Activated T-cell treated with anti-CD3 and anti-CD28 coated beads, Interleukin-2, amount 50 U/mL, for 24 hours (primary cell): ENCODE data around the gene NTMT1.

Experiments
- DNase-seq: peaks from one replicate; pipeline ENCODE4 v3.0.0-alpha.2; 2020
- H3K27ac Mint-ChIP-seq: 2 replicates; pipeline ENCODE4 v1.8.0; 2020; ENCODE audit warnings: mild to moderate bottlenecking, mixed read lengths
- H3K27me3 Mint-ChIP-seq: 2 replicates; pipeline ENCODE4 v1.8.0; 2020; ENCODE audit warnings: mixed read lengths
- H3K36me3 Mint-ChIP-seq: 2 replicates; pipeline ENCODE4 v1.8.0; 2020; ENCODE audit warnings: low read depth, mixed read lengths
- H3K4me1 Mint-ChIP-seq: 2 replicates; pipeline ENCODE4 v1.8.0; 2020; ENCODE audit warnings: low read depth, mixed read lengths
- H3K4me3 Mint-ChIP-seq: 2 replicates; pipeline ENCODE4 v1.8.0; 2020; ENCODE audit warnings: mild to moderate bottlenecking, moderate library complexity, mixed read lengths
- H3K9me3 Mint-ChIP-seq: 2 replicates; pipeline ENCODE4 v1.8.0; 2020; ENCODE audit warnings: mixed read lengths

NTMT1 gene

DNA sequence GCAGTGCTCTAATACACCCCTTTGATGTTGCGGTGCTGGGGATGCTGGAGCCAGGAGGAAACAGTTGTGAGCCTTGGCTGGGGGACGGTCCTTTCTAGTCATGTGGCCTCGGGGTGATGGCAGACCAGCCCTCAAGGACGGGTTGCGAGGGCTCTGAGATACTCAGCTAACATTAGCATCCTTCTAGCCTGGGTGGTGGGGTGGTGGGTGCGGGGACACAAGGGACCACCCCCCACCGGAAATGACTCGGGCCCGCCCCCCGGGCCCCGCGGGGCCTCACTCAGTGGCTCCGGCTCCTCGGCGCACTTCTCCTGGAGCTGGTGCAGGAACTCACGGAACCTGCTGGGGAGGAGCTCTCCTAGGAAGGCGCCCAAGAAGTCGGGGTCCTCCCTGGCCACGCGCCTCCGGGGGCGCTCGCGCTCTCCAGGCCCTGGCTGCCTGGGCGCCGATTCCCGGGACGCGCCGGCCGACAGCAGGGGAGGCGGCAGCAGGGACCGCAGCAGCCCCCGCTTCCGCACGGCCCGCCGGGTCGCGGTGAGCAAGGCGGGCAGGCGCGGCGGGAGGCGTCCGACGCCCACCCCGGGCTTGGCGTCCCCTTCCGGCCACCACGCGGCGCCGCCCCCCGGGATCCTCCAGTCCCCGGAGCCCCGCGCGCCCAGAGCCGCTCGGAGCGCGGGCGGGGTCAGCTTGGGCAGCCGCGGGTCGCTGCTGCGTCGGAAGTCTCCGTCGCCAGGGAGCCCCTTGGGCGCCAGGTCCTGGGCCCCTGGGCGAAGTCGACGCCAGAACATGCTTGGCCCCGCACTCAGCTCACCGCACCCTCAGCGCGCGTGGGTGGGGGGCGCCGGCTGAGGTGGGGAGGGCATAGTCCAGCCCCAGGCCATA lies 5.9 kb upstream of the NTMT1 start:
- Mint-ChIP-seq H3K27me3 (peaks cover 28% of the 10 kb centered on the region), H3K9me3 (no peaks in the 10 kb centered on the region), H3K4me3 (peak overlapping the region; percentile 31), H3K27ac (no peak overlapping the region), H3K36me3 (no peaks in the 10 kb centered on the region), H3K4me1 (peaks cover 17% of the 10 kb centered on the region)
- peak; percentile 49 for DNase-seq

- Mint-ChIP-seq H3K4me3 (peak within 1 kb of the TSS; percentile 18), H3K4me1 (peaks cover 23% of the 10 kb centered on the region), H3K27ac (no peak within 1 kb of the TSS), H3K9me3 (no peaks in the 10 kb centered on the region), H3K27me3 (peaks cover 28% of the 10 kb centered on the region), H3K36me3 (no peaks in the 10 kb centered on the region)
- no peak for DNase-seq
Measured at GRCh38 chr9:129620669-129621295, 5.2 kb upstream of the NTMT1 start, which contains the start of gene C9orf50. Gene C9orf50, minus strand, starts transcription at chr9:129621101. Its CDS starts 527 bp downstream, at chr9:129620574.

- Mint-ChIP-seq H3K4me1 (peaks cover 40% of the 10 kb centered on the region), H3K36me3 (peaks cover 24% of the 10 kb centered on the region), H3K27ac (no peak overlapping the region), H3K4me3 (no peak overlapping the region), H3K27me3 (peaks cover 27% of the 10 kb centered on the region), H3K9me3 (no peaks in the 10 kb centered on the region)
- DNase-seq = no peak
Measured at GRCh38 chr9:129623331-129623730, 2.6 kb upstream of the NTMT1 start.

DNA sequence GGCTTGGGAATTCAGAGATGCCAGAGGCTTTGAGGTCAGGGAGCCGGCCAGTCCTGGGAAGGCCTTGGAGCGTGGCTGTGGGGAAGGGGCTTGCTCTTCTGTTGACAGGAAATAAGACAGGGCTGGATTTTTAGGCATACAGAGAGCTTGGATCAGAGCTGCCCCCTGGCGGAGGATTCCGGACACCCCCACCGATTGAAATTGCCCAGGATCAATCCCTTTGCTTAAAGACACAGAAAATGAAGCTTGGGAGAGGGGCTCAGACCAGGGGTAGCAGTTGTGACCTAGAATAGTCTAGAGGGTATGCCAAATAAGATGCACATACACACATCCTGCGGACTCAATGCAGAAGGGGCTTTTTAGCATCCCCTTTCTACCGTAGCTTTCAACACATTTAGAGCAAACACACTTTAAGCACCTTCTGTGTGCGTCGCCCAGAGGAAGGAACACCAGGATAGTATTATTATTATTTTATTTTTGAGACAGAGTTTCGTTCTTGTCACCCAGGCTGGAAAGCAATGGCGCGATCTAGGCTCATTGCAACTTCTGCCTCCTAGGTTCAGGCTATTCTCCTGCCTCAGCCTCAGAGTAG lies 1.7 kb upstream of the NTMT1 start:
- peaks cover 21% of the 10 kb centered on the region for H3K27me3 Mint-ChIP-seq
- no peaks in the 10 kb centered on the region for H3K9me3 Mint-ChIP-seq
- peak; percentile 83 for DNase-seq
- H3K4me3 Mint-ChIP-seq = peak overlapping the region; percentile 84
- H3K27ac Mint-ChIP-seq = peak overlapping the region; percentile 81
- peaks cover 33% of the 10 kb centered on the region for H3K36me3 Mint-ChIP-seq
- H3K4me1 Mint-ChIP-seq = peaks cover 49% of the 10 kb centered on the region

DNA sequence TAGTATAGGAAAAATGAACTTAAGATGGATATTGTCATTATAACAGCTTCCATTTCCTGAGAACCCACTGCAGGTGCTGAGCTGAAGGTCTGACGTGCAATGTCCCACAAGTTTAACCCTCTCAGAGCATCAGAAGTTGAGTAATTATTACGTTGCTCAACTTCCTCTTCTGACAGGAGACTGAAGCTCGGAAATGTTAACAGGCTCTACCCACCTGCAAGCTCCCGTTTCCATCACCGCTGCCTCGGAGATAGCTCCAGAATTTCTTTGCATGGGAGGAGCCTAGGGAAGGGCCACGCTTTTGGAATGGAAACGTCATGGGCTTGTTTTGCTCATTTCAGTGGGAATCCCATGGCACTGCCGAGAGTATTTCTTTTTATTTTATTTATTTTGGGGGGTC lies 1.0 kb upstream of the NTMT1 start:
- Mint-ChIP-seq H3K9me3 (no peaks in the 10 kb centered on the region), H3K27me3 (peaks cover 16% of the 10 kb centered on the region), H3K4me3 (peak overlapping the region; percentile 84), H3K36me3 (peaks cover 40% of the 10 kb centered on the region), H3K27ac (peak overlapping the region; percentile 91), H3K4me1 (peaks cover 54% of the 10 kb centered on the region)
- DNase-seq = no peak

DNA sequence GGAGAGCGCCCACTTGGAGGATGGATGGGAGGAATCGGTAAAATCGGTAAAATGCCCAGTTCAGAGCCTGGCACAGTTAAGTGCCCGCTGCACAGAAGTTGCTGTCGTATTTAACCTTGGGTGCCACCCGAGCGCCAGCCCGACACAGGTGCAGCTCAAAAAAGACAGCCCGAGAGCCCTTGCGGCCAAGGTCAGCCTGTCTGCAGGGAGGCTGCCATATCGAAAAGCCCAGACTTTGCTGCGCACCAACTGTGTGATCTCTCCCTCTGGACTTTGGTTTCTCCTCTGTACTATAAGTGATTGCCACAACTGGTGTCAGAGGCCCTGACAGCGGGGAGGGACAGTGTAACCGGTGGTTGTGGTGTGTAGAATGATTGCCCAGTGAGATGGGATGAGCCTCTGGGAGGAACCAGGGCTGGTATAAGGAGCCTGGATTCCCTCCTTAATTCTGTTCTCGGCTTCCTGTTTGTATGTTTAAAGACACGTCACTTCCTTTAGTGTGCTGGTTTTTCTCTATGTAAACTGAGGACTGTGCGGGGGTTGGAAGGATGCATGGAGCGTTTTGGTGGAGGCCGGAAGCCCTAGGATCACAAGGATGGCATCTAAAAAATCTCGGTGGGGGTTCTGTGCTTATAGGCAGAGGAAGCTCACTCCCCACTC lies 792 bp downstream of the NTMT1 start:
- Mint-ChIP-seq H3K36me3 (peaks cover 58% of the 10 kb centered on the region), H3K4me1 (peaks cover 68% of the 10 kb centered on the region), H3K27ac (peak overlapping the region; percentile 88), H3K9me3 (no peaks in the 10 kb centered on the region), H3K27me3 (peaks cover 3% of the 10 kb centered on the region), H3K4me3 (peak overlapping the region; percentile 84)
- peak; percentile 65 for DNase-seq

- H3K27me3 Mint-ChIP-seq = no peaks in the 10 kb centered on the region
- peak overlapping the region; percentile 84 for H3K4me3 Mint-ChIP-seq
- H3K4me1 Mint-ChIP-seq = peaks cover 78% of the 10 kb centered on the region
- peak overlapping the region; percentile 88 for H3K27ac Mint-ChIP-seq
- DNase-seq = no peak
- no peaks in the 10 kb centered on the region for H3K9me3 Mint-ChIP-seq
- peaks cover 69% of the 10 kb centered on the region for H3K36me3 Mint-ChIP-seq
Measured at GRCh38 chr9:129627556-129628440, 1.8 kb downstream of the NTMT1 start.

- no peaks in the 10 kb centered on the region for H3K27me3 Mint-ChIP-seq
- H3K4me3 Mint-ChIP-seq = peak overlapping the region; percentile 84
- H3K9me3 Mint-ChIP-seq = no peaks in the 10 kb centered on the region
- H3K27ac Mint-ChIP-seq = peak overlapping the region; percentile 87
- peaks cover 78% of the 10 kb centered on the region for H3K36me3 Mint-ChIP-seq
- peaks cover 77% of the 10 kb centered on the region for H3K4me1 Mint-ChIP-seq
- no peak for DNase-seq
Measured at GRCh38 chr9:129628709-129629108, 2.7 kb downstream of the NTMT1 start.

GRCh38 chr9:129629251-129629820 lies 3.4 kb downstream of the NTMT1 start:
- H3K27me3 Mint-ChIP-seq = no peaks in the 10 kb centered on the region
- H3K9me3 Mint-ChIP-seq = no peaks in the 10 kb centered on the region
- H3K4me3 Mint-ChIP-seq = peak overlapping the region; percentile 84
- peaks cover 83% of the 10 kb centered on the region for H3K36me3 Mint-ChIP-seq
- H3K4me1 Mint-ChIP-seq = peaks cover 73% of the 10 kb centered on the region
- H3K27ac Mint-ChIP-seq = peak overlapping the region; percentile 87
- no peak for DNase-seq

- no peaks in the 10 kb centered on the region for H3K27me3 Mint-ChIP-seq
- no peak overlapping the region for H3K4me3 Mint-ChIP-seq
- H3K27ac Mint-ChIP-seq = peak overlapping the region; percentile 75
- H3K36me3 Mint-ChIP-seq = peaks cover 98% of the 10 kb centered on the region
- no peak for DNase-seq
- H3K9me3 Mint-ChIP-seq = no peaks in the 10 kb centered on the region
- peaks cover 60% of the 10 kb centered on the region for H3K4me1 Mint-ChIP-seq
Measured at GRCh38 chr9:129630967-129631673, 5.2 kb downstream of the NTMT1 start.

GRCh38 chr9:129631674-129632129 lies 5.7 kb downstream of the NTMT1 start:
- peaks cover 60% of the 10 kb centered on the region for H3K4me1 Mint-ChIP-seq
- no peaks in the 10 kb centered on the region for H3K9me3 Mint-ChIP-seq
- H3K36me3 Mint-ChIP-seq = peaks cover 97% of the 10 kb centered on the region
- no peak overlapping the region for H3K4me3 Mint-ChIP-seq
- H3K27me3 Mint-ChIP-seq = no peaks in the 10 kb centered on the region
- no peak for DNase-seq
- H3K27ac Mint-ChIP-seq = peak overlapping the region; percentile 75

- Mint-ChIP-seq H3K27me3 (no peaks in the 10 kb centered on the region), H3K4me3 (no peak overlapping the region), H3K27ac (peak overlapping the region; percentile 75), H3K36me3 (peaks cover 97% of the 10 kb centered on the region), H3K4me1 (peaks cover 53% of the 10 kb centered on the region), H3K9me3 (no peaks in the 10 kb centered on the region)
- DNase-seq = no peak
Measured at GRCh38 chr9:129632460-129632859, 6.5 kb downstream of the NTMT1 start.

- peaks cover 97% of the 10 kb centered on the region for H3K36me3 Mint-ChIP-seq
- H3K4me1 Mint-ChIP-seq = peaks cover 47% of the 10 kb centered on the region
- no peak overlapping the region for H3K4me3 Mint-ChIP-seq
- H3K27ac Mint-ChIP-seq = peak overlapping the region; percentile 75
- DNase-seq = no peak
- H3K9me3 Mint-ChIP-seq = no peaks in the 10 kb centered on the region
- H3K27me3 Mint-ChIP-seq = no peaks in the 10 kb centered on the region
Measured at GRCh38 chr9:129633207-129633606, 7.2 kb downstream of the NTMT1 start.
